Mucosa of rectum (tissue), 2 donors: ENCODE measurements around the gene C16orf95.

Experiments
- H3K27ac ChIP-seq, 2 donors: one replicate each; pipeline ENCODE4 v1.7.0; 2013; ENCODE audit warnings: inconsistent platforms in 2 of 2, low read depth in 2 of 2, low read length in 2 of 2
- H3K27me3 ChIP-seq, 2 donors: one replicate each; pipeline ENCODE4 v1.7.0; 2013; ENCODE audit warnings: low read length in 2 of 2; ENCODE audit not compliant: control insufficient read depth in 2 of 2, insufficient read depth in 2 of 2
- H3K36me3 ChIP-seq, 2 donors: one replicate each; pipeline ENCODE4 v1.7.0; 2013; ENCODE audit warnings: low read length in 2 of 2; ENCODE audit not compliant: control insufficient read depth in 2 of 2, insufficient read depth in 2 of 2
- H3K4me1 ChIP-seq, 2 donors: one replicate each; pipeline ENCODE4 v1.7.0; 2013; ENCODE audit warnings: low read length in 2 of 2, mild to moderate bottlenecking in 1 of 2; ENCODE audit not compliant: control insufficient read depth in 2 of 2, insufficient read depth in 2 of 2
- H3K4me3 ChIP-seq, 2 donors: one replicate each; pipeline ENCODE4 v1.7.0; 2013; ENCODE audit warnings: low read length in 2 of 2
- H3K9ac ChIP-seq, 2 donors: one replicate each; pipeline ENCODE4 v1.7.0; 2013; ENCODE audit warnings: low read length in 2 of 2, low read depth in 1 of 2, mild to moderate bottlenecking in 1 of 2
- H3K9me3 ChIP-seq, 2 donors: one replicate each; pipeline ENCODE4 v1.7.0; 2013; ENCODE audit warnings: low read length in 2 of 2; ENCODE audit not compliant: control insufficient read depth in 2 of 2
- donor health status: healthy.
- donor health status: Normal muscosa, but diverticular disease.

C16orf95 gene

DNA sequence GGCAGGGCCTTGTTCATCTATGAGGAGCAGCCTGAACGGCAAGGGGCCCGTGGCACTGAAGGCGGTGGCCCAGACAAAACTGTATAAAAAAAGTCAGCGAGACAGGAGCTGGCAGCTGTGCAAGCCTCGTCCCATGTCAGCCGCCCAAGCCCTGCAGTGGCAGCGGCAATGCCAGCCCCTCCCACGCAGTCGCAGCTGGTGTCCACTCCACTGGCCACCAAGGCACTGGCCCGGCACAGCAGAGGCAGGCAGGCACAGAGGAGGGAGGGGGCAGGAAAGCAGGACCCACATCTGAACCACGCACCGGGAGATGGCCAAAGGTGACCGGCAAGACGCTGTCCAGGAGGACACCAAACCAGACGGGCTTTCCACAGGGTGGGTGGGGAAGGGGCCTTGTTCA is 15.9 kb upstream of the C16orf95 start:
- Histone ChIP-seq H3K27ac (no peak overlapping the region), H3K4me1 (no peaks in the 10 kb centered on the region), H3K9me3 (no peaks in the 10 kb centered on the region), H3K4me3 (no peak overlapping the region), H3K36me3 (peaks cover 60 to 72% of the 10 kb centered on the region in 2 donors), H3K27me3 (no peaks in the 10 kb centered on the region), H3K9ac (no peak overlapping the region)

DNA sequence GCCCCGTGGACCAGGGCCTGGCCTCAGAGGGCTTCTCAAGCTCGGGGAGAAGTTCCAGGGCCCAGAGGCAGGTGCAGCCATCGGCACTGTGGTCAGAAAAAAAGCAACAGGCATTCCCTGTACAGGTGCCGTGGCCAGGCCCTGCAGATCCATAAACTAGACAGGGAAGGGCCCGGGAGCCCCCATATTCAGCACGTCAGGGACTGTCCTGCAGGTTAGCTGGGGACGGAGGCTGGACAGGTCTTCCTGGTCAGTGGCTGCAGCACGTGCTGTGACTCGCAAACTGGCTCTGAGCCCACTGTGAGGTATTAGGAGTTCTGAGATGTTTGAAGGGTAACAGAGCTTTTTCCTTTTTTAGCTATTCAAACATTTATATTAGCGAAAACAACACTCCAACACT is 15.0 kb upstream of the C16orf95 start:
- Histone ChIP-seq H3K27me3 (no peaks in the 10 kb centered on the region), H3K9me3 (no peaks in the 10 kb centered on the region), H3K36me3 (peaks cover 64 to 71% of the 10 kb centered on the region in 2 donors), H3K4me1 (no peaks in the 10 kb centered on the region), H3K27ac (no peak overlapping the region), H3K4me3 (no peak overlapping the region), H3K9ac (no peak overlapping the region)

DNA sequence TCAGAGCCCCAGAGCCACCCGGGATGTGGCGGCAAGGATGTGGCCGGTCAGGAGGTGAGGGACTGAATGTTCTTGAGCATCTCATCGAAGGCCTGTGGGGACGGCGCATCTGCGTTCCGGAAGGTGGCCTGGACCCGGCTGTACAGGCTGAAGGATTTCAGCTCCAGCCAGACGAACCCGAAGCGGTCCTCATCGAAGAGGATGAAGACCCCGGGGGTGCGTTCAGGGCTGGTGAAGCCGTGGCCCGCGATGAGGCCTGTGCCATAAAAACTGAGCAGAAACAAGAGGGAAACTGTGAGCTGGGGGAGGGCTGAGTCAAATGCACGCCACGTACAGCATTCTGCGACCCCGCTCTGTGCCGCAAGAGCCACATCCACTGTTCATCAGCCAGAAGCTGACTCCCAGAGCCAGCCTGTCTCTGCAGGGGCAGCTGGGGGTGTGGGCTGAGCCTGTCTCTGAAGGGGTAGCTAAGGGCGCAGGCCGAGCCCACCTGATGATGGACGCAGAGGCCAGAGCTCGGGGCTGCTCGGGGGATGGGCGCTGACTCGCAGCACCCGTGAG is 14.1 kb upstream of the C16orf95 start:
- H3K4me1 ChIP-seq, result no peaks in the 10 kb centered on the region
- H3K27ac ChIP-seq, result no peak overlapping the region
- peaks cover 61 to 68% of the 10 kb centered on the region in 2 donors for H3K36me3 ChIP-seq
- H3K9ac ChIP-seq, result no peak overlapping the region
- no peaks in the 10 kb centered on the region for H3K27me3 ChIP-seq
- H3K9me3 ChIP-seq, result no peaks in the 10 kb centered on the region
- no peak overlapping the region for H3K4me3 ChIP-seq

- Histone ChIP-seq H3K36me3 (peaks cover 55 to 64% of the 10 kb centered on the region in 2 donors), H3K9me3 (no peaks in the 10 kb centered on the region), H3K27me3 (no peaks in the 10 kb centered on the region), H3K4me1 (no peaks in the 10 kb centered on the region), H3K27ac (no peak overlapping the region), H3K9ac (no peak overlapping the region), H3K4me3 (no peak overlapping the region)
Measured at GRCh38 chr16:87330646-87331045, 13.5 kb upstream of the C16orf95 start.

DNA sequence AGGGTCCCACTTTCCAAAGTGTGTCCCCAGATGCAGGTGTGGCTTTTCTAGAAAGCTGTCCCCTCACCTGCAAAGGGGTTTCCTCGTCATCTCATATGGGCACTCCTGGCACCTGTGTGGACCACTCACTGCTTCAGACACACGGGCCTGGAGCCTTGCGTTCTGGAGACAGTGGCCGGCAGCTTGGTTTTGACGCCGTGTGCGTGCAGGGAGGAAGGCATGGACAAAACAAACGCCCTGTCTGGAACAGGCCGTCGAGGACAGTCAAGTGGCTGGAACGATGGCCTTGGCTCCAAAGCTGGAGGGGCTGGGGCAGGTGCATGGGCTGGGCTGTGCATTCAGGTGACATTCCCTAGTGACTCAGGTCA is 13.0 kb upstream of the C16orf95 start:
- Histone ChIP-seq H3K9me3 (no peaks in the 10 kb centered on the region), H3K36me3 (peaks cover 53 to 60% of the 10 kb centered on the region in 2 donors), H3K4me1 (no peaks in the 10 kb centered on the region), H3K27me3 (no peaks in the 10 kb centered on the region), H3K27ac (no peak overlapping the region), H3K4me3 (no peak overlapping the region), H3K9ac (no peak overlapping the region)

- Histone ChIP-seq H3K9me3 (no peaks in the 10 kb centered on the region), H3K4me1 (peaks cover 0 to 3% of the 10 kb centered on the region in 2 donors), H3K36me3 (peaks cover 47 to 56% of the 10 kb centered on the region in 2 donors), H3K4me3 (no peak overlapping the region), H3K27ac (no peak overlapping the region), H3K9ac (no peak overlapping the region), H3K27me3 (no peaks in the 10 kb centered on the region)
Measured at GRCh38 chr16:87329436-87330256, 12.5 kb upstream of the C16orf95 start.

- Histone ChIP-seq H3K4me3 (no peak overlapping the region), H3K4me1 (peaks cover 0 to 3% of the 10 kb centered on the region in 2 donors), H3K9me3 (no peaks in the 10 kb centered on the region), H3K36me3 (peaks cover 40 to 52% of the 10 kb centered on the region in 2 donors), H3K9ac (no peak overlapping the region), H3K27me3 (no peaks in the 10 kb centered on the region), H3K27ac (no peak overlapping the region)
Measured at GRCh38 chr16:87328846-87329245, 11.7 kb upstream of the C16orf95 start.

- peaks cover 0 to 3% of the 10 kb centered on the region in 2 donors for H3K4me1 ChIP-seq
- no peaks in the 10 kb centered on the region for H3K27me3 ChIP-seq
- peaks cover 32 to 43% of the 10 kb centered on the region in 2 donors for H3K36me3 ChIP-seq
- H3K4me3 ChIP-seq, result no peak overlapping the region
- H3K9ac ChIP-seq, result no peak overlapping the region
- no peak overlapping the region for H3K27ac ChIP-seq
- H3K9me3 ChIP-seq, result no peaks in the 10 kb centered on the region
Measured at GRCh38 chr16:87327798-87328495, 10.8 kb upstream of the C16orf95 start.

DNA sequence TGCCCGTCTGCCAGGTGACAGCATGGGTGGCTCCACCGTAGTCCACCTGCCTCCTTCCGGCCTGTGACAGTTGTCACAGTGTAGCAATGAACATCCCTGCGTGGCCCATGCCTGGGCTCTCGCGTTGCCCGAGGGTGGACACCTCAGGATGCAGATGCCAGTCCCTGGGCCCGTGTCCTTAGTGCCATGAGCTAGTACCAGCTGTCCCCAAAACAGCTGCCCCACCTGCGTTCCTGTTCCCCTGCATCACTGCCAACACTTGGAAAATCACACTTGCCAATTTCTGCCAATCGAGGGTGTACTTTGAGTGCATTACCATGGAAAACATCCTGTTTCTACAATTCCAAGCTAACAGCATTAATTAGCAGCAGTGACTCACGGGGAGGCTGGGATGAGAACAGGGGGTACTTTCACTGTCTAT is 9.0 kb upstream of the C16orf95 start:
- Histone ChIP-seq H3K36me3 (peaks cover 29 to 32% of the 10 kb centered on the region in 2 donors), H3K4me1 (peaks cover 0 to 3% of the 10 kb centered on the region in 2 donors), H3K9me3 (no peaks in the 10 kb centered on the region), H3K27ac (no peak overlapping the region), H3K9ac (no peak overlapping the region), H3K4me3 (no peak overlapping the region), H3K27me3 (no peaks in the 10 kb centered on the region)

DNA sequence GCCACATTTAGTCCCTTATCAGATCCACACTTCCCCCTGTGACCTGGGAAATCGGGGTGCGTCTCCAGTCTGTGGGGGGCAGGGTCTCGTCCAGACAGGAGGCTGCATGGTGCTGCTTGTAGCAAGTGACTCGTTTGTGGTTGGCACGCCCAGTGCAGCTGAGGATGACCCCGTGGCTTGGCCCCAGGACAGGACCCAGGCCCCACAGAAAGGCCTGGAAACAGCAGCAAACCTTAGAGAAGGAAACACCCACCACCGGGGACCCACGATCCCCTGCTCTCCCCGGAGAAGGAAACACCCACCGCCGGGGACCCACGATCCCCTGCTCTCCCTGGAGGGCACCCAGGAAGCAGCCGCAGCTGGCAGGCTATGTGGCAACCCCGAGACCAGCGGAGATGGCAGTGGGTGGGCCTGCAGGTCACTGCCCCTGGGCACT is 8.2 kb upstream of the C16orf95 start:
- no peak overlapping the region for H3K4me3 ChIP-seq
- H3K9ac ChIP-seq, result no peak overlapping the region
- H3K9me3 ChIP-seq, result no peaks in the 10 kb centered on the region
- no peaks in the 10 kb centered on the region for H3K27me3 ChIP-seq
- H3K27ac ChIP-seq, result no peak overlapping the region
- peaks cover 0 to 3% of the 10 kb centered on the region in 2 donors for H3K4me1 ChIP-seq
- peaks cover 21 to 25% of the 10 kb centered on the region in 2 donors for H3K36me3 ChIP-seq
